A549 (cell line): ENCODE measurements around the gene TSEN54.

ENCODE experiments used
- CEBPB ChIP-seq, 2 experiments: fragments of >200 bp in 1 of 2; sonication (Bioruptor Twin) in 1 of 2; formaldehyde crosslinking in 1 of 2; IDR thresholded peaks; 2 replicates each; pipeline ENCODE4 v1.6.1; 2012 to 2016
- CHD2 ChIP-seq: fragments of 150-350 bp; IDR thresholded peaks from 2 replicates; pipeline ENCODE4 v1.6.1; 2014; ENCODE audit warnings: low read length; ENCODE audit not compliant: partially characterized antibody
- CTCF ChIP-seq: fragments of >200 bp; sonication (Bioruptor Twin); formaldehyde crosslinking; IDR thresholded peaks from 3 replicates; pipeline ENCODE4 v1.5.1; 2016
- POLR2A ChIP-seq: IDR thresholded peaks from 2 replicates; pipeline ENCODE4 v1.6.1; 2012; ENCODE audit warnings: mild to moderate bottlenecking, low read length
- ZFP36 ChIP-seq: fragments of 450-650 bp; IDR thresholded peaks from 2 replicates; pipeline ENCODE4 v1.6.1; 2014; ENCODE audit warnings: borderline replicate concordance; ENCODE audit not compliant: partially characterized antibody

- no peak for TF ChIP-seq CEBPB (IDR thresholded peaks at IDR 0.05)
- no peak for TF ChIP-seq CTCF
- TF ChIP-seq ZFP36 = no peak
- no peak for TF ChIP-seq POLR2A
- no peak for TF ChIP-seq CHD2
These were observed 50.1 kb downstream of the TSEN54 start for GRCh38 chr17:75566416-75566815.
